HG03432 (cell line): ENCODE measurements around the gene UTS2B.

Experiments used
- ATAC-seq: cut with Tn5 transposase; IDR thresholded peaks from one replicate; pipeline ENCODE4 v1.9.1; 2021; ENCODE audit warnings: mild to moderate bottlenecking, moderate library complexity; ENCODE audit not compliant: unreplicated experiment

Gene UTS2B

GRCh38 chr3:191253089-191253799 lies 77.1 kb downstream of the UTS2B start:
- ATAC-seq, result peak; percentile 52

- no peak for ATAC-seq
These were observed 83.7 kb downstream of the UTS2B start for GRCh38 chr3:191246630-191247029.

- peak; percentile 74 for ATAC-seq
These were observed 84.3 kb downstream of the UTS2B start for GRCh38 chr3:191246034-191246433.

GRCh38 chr3:191244242-191244867 lies 86.0 kb downstream of the UTS2B start:
- ATAC-seq, result peak; percentile 47

GRCh38 chr3:191240486-191240885 lies 89.8 kb downstream of the UTS2B start:
- ATAC-seq, result no peak

- ATAC-seq, result no peak
These were observed 90.8 kb downstream of the UTS2B start for GRCh38 chr3:191239407-191240031.

- ATAC-seq, result no peak
These were observed 92.0 kb downstream of the UTS2B start for GRCh38 chr3:191238321-191238817.

GRCh38 chr3:191237047-191237882 lies 93.1 kb downstream of the UTS2B start:
- no peak for ATAC-seq

GRCh38 chr3:191236646-191237045 lies 93.7 kb downstream of the UTS2B start:
- no peak for ATAC-seq

- ATAC-seq, result peak; percentile 99
These were observed 94.7 kb downstream of the UTS2B start for GRCh38 chr3:191235331-191236314.

- ATAC-seq, result no peak
These were observed 96.1 kb downstream of the UTS2B start for GRCh38 chr3:191234216-191234615.

GRCh38 chr3:191227541-191227940 lies 102.8 kb downstream of the UTS2B start:
- no peak for ATAC-seq

GRCh38 chr3:191221638-191222037 lies 108.7 kb downstream of the UTS2B start:
- ATAC-seq, result no peak

- no peak for ATAC-seq
These were observed 109.4 kb downstream of the UTS2B start for GRCh38 chr3:191220908-191221307.

GRCh38 chr3:191217301-191217700 lies 113.0 kb downstream of the UTS2B start:
- no peak for ATAC-seq
